Vagina (tissue), 2 donors: ENCODE results near the gene TMIGD3.

Experiments used
- POLR2AphosphoS5 ChIP-seq, 2 donors: sonication (generic); formaldehyde crosslinking; IDR thresholded peaks; one replicate each; pipeline ENCODE4 v1.9.0; 2017; ENCODE audit warnings: antibody characterized with exemption in 2 of 2, mild to moderate bottlenecking in 2 of 2, low read depth in 1 of 2; ENCODE audit not compliant: insufficient read depth in 1 of 2
- TF ChIP-seq, protein P1 (sequence below), 3 experiments: fragments of 450-650 bp in 2 of 3; fragments of 200-600 bp in 1 of 3; sonication (generic) in 1 of 3; IDR thresholded peaks; one replicate each; pipeline ENCODE4 v1.5.1; 2017 to 2019; ENCODE audit warnings: antibody characterized with exemption in 3 of 3, mild to moderate bottlenecking in 2 of 3, moderate library complexity in 2 of 3

DNA sequence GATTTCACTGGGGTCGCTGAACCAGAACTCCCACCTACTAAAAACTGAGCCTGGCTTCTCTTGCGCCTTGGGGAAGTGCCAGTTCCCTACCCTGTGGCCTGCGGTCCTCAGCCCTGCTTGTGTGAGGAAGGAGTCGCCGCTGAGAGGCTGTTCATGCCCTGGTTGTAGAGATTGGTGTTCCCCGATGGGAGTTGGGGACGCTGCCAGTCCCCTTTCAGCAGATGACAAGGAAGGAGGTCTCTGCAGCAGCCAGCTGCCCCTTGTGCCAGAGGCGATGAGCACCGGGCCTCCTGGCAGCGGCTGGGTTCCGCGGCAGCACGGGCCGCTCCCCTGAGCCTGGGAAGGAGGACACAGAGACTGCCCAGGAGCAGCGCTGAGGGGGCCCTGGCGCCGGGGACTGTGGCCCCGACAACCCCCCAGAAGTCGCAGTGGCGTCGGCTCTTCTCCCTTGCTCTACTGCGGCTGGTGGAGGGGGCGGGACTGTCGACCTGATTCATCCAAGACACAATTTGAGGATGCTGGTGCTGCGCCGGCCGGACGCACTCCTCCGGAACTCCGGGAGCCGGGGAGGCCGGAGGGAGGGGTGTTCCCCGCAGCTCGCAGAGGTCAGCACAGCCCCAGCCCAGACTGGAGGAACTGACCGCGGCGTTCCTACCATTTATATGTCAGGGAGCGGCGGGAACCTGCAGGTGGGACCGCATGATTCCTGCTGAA lies 12.0 kb upstream of the TMIGD3 start:
- TF ChIP-seq POLR2AphosphoS5 (IDR thresholded peaks at IDR 0.05; ENCODE audit: insufficient read depth in 1 of 2, low read depth in 1 of 2), result no peak
- TF ChIP-seq, protein P1, sequence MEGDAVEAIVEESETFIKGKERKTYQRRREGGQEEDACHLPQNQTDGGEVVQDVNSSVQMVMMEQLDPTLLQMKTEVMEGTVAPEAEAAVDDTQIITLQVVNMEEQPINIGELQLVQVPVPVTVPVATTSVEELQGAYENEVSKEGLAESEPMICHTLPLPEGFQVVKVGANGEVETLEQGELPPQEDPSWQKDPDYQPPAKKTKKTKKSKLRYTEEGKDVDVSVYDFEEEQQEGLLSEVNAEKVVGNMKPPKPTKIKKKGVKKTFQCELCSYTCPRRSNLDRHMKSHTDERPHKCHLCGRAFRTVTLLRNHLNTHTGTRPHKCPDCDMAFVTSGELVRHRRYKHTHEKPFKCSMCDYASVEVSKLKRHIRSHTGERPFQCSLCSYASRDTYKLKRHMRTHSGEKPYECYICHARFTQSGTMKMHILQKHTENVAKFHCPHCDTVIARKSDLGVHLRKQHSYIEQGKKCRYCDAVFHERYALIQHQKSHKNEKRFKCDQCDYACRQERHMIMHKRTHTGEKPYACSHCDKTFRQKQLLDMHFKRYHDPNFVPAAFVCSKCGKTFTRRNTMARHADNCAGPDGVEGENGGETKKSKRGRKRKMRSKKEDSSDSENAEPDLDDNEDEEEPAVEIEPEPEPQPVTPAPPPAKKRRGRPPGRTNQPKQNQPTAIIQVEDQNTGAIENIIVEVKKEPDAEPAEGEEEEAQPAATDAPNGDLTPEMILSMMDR (IDR thresholded peaks at IDR 0.05), result no peak
